NCI-H1694 treated with DMSO at 0.1 percent for 48 hours (cell line): ENCODE results near the gene ZNF219.

ENCODE experiments used
- DNase-seq: peaks from one replicate; lab custom pipeline; 2025; lab: John Stamatoyannopoulos, UW

The ZNF219 gene

GRCh38 chr14:21102521-21103410, 4.3 kb upstream of the ZNF219 start:
- DNase-seq = no peak

- DNase-seq = no peak
These were observed 3.5 kb upstream of the ZNF219 start for GRCh38 chr14:21101802-21102413.

- no peak for DNase-seq
These were observed 2.5 kb upstream of the ZNF219 start, which contains the start of gene TMEM253 for GRCh38 chr14:21100931-21101330. Gene TMEM253, plus strand, starts transcription at chr14:21101066. Its CDS starts 278 bp downstream, at chr14:21101344.

GRCh38 chr14:21099596-21099985, 1.1 kb upstream of the ZNF219 start:
- DNase-seq = no peak

- DNase-seq = no peak
These were observed 589 bp upstream of the ZNF219 start for GRCh38 chr14:21098892-21099595.

- no peak for DNase-seq
These were observed 799 bp downstream of the ZNF219 start for GRCh38 chr14:21097636-21098075.

GRCh38 chr14:21096978-21097635, 1.3 kb downstream of the ZNF219 start:
- peak; percentile 29 for DNase-seq

- no peak for DNase-seq
These were observed 2.0 kb downstream of the ZNF219 start for GRCh38 chr14:21096438-21096837.

- DNase-seq = peak; percentile 91
These were observed 2.8 kb downstream of the ZNF219 start for GRCh38 chr14:21095430-21096205.

- DNase-seq = peak; percentile 83
These were observed 4.4 kb downstream of the ZNF219 start for GRCh38 chr14:21093769-21094681.

- DNase-seq = no peak
These were observed 5.4 kb downstream of the ZNF219 start for GRCh38 chr14:21093018-21093417.

- peak; percentile 60 for DNase-seq
These were observed 6.0 kb downstream of the ZNF219 start for GRCh38 chr14:21092273-21093011.

GRCh38 chr14:21091821-21092272, 6.6 kb downstream of the ZNF219 start:
- no peak for DNase-seq

GRCh38 chr14:21090940-21091663, 7.4 kb downstream of the ZNF219 start:
- DNase-seq = no peak

- peak; percentile 4 for DNase-seq
These were observed 8.1 kb downstream of the ZNF219 start for GRCh38 chr14:21090194-21090939.

- no peak for DNase-seq
These were observed 8.6 kb downstream of the ZNF219 start for GRCh38 chr14:21089877-21090193.

- no peak for DNase-seq
These were observed 9.2 kb downstream of the ZNF219 start for GRCh38 chr14:21089271-21089670.

- no peak for DNase-seq
These were observed 9.8 kb downstream of the ZNF219 start for GRCh38 chr14:21088687-21089086.
